22Rv1 (cell line): Measurements from ENCODE around the gene C21orf58.

Source experiments
- H3K27ac ChIP-seq: fragments of 450-650 bp; 2 replicates; pipeline ENCODE4 v1.5.1; 2017
- CTCF ChIP-seq: fragments of 450-650 bp; IDR thresholded peaks from 2 replicates; pipeline ENCODE4 v1.5.1; 2017; ENCODE audit warnings: mild to moderate bottlenecking
- ZFX ChIP-seq: fragments of 450-650 bp; IDR thresholded peaks from 2 replicates; pipeline ENCODE4 v1.6.1; 2017; ENCODE audit warnings: antibody characterized with exemption, borderline replicate concordance

C21orf58 gene

DNA sequence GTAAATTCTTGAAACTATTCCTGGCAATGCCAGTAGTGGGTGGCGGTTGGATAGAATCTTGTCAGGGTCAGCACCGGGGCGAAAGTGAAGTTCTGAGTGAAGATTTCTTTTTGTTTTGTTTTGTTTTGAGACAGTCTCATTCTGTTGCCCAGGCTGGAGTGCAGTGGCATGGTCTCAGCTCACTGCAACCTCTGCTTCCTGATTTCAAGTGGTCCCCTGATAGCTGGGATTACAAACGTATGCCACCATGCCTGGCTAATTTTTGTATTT, 33.6 kb upstream of the C21orf58 start:
- H3K27ac ChIP-seq = no peak overlapping the region

GRCh38 chr21:46356494-46357334, 33.0 kb upstream of the C21orf58 start:
- TF ChIP-seq CTCF = no peak
- TF ChIP-seq ZFX = no peak
- no peak overlapping the region for H3K27ac ChIP-seq

More for the DNA sequence above, 33.6 kb upstream of the C21orf58 start:
- TF ChIP-seq ZFX (no peak), CTCF (no peak)

GRCh38 chr21:46356005-46356338, 32.3 kb upstream of the C21orf58 start:
- H3K27ac ChIP-seq = no peak overlapping the region
- no peak for TF ChIP-seq CTCF
- no peak for TF ChIP-seq ZFX

DNA sequence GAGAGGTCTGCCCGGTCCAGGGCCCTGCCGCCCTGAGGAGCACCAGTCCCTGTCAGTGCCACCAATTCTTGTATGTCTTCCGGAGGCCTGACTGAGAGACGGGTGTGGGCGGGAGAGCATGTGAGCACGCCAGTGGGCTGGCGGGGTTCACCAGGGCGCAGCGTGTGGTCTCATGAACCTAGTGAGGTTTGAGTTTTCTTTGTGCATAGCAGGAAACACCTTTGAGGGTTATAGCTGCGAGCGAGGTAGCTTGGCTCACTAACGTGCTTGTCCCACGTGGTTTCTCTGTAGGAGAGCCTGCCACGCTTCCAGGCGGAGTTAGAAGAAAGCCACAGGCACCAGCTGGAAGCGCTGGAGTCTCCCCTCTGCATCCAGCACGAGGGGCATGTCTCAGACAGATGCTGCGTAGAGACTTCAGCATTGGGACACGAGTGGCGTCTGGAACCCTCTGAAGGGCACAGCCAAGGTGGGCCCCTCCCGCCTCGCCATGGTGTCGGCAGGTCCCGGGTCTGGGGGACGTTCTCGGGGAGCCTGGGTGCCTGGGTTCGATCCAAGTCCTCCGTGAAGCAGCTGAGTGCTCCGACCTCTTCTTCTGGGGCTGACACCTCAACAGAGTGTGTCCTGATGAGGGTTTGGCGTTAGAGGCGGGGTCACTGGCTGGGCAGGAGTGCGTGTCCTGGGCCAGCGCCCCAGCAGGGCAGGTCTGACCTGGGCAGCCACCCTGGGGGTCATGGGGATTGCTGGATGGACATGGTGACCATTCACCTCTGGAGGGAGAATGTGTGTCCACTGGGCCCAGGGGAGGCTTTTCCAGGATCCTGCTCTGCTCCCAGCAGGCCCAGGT, 31.7 kb upstream of the C21orf58 start:
- TF ChIP-seq CTCF = no peak
- no peak for TF ChIP-seq ZFX
- no peak overlapping the region for H3K27ac ChIP-seq

- H3K27ac ChIP-seq = no peak overlapping the region
- TF ChIP-seq ZFX = no peak
- TF ChIP-seq CTCF = no peak
Measured at GRCh38 chr21:46354518-46354917, 30.8 kb upstream of the C21orf58 start.

DNA sequence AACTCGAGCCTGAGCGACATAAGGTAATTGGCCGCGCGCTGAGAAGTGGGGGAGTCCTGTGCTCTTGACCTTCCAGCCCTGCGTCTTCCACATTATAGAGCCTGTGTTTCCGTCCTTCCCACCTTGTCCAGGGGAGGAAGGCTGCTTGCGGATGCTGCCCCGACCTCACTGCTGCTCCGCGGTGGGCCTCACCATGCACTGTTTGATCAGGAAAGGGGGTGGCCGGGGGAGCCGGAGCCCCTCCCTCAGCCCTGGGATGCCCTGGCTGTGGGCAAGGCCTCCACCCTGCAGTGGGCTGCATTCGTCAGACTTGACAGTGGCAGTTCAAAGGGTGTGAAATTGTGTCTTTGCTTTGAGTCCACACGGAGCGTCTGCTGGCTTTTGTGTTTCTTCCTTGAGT, 30.4 kb upstream of the C21orf58 start:
- TF ChIP-seq ZFX = no peak
- TF ChIP-seq CTCF = no peak
- no peak overlapping the region for H3K27ac ChIP-seq

DNA sequence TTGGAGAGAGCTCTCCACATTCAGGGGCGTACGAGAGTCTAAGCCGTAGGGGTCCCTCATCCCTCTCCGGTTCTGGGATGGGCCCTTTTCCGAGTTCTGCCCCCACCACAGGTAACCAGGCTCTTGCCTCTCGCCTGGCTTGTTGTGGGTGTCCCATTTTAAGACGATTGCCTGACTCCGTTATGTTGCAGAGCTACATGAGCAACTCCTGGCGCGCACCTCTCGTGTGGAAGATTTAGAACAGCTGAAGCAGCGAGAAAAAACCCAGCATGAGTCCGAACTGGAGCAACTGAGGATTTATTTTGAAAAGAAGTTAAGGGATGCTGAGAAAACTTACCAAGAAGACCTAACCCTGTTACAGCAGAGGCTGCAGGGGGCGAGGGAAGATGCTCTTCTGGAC, 29.2 kb upstream of the C21orf58 start:
- TF ChIP-seq CTCF = no peak
- TF ChIP-seq ZFX = no peak
- H3K27ac ChIP-seq = no peak overlapping the region
